Mesendoderm (in vitro differentiated cells): ENCODE data around the gene SFMBT2.
A peak's percentile ranks its signal among the peaks of the same experiment; 100 is the strongest.

Experiments used
- DNase-seq: peaks from one replicate; pipeline ENCODE4 v3.0.0; 2013
- H2AK5ac ChIP-seq: 2 replicates; pipeline ENCODE4 v1.6.1; 2013; ENCODE audit warnings: low read length, inconsistent platforms
- H2BK120ac ChIP-seq: 2 replicates; pipeline ENCODE4 v1.6.1; 2013; ENCODE audit warnings: low read depth, mild to moderate bottlenecking, low read length, moderate library complexity, mixed read lengths
- H2BK15ac ChIP-seq: replicated peaks from 2 replicates; pipeline ENCODE4 v1.6.1; 2013; ENCODE audit warnings: low read depth, mild to moderate bottlenecking, moderate library complexity
- H2BK5ac ChIP-seq: 2 replicates; pipeline ENCODE4 v1.6.1; 2013; ENCODE audit warnings: low read length, inconsistent platforms
- H3K18ac ChIP-seq: 2 replicates; pipeline ENCODE4 v1.6.1; 2013; ENCODE audit warnings: mild to moderate bottlenecking, low read length, mixed read lengths
- H3K23ac ChIP-seq: one replicate; pipeline ENCODE4 v1.6.1; 2013; ENCODE audit warnings: low read length
- H3K27ac ChIP-seq: 2 replicates; pipeline ENCODE4 v1.5.1; 2013; ENCODE audit warnings: low read depth, mild to moderate bottlenecking, inconsistent platforms, low read length, moderate library complexity
- H3K27me3 ChIP-seq: 2 replicates; pipeline ENCODE4 v1.6.1; 2013; ENCODE audit warnings: low read length, control low read depth, mild to moderate bottlenecking, inconsistent platforms; ENCODE audit not compliant: insufficient read depth, poor library complexity
- H3K36me3 ChIP-seq: 2 replicates; pipeline ENCODE4 v1.6.1; 2013; ENCODE audit warnings: low read length, inconsistent platforms; ENCODE audit not compliant: control insufficient read depth, insufficient read depth
- H3K4ac ChIP-seq: one replicate; pipeline ENCODE4 v1.6.1; 2013; ENCODE audit warnings: low read depth, mild to moderate bottlenecking, low read length, moderate library complexity
- H3K4me1 ChIP-seq: 2 replicates; pipeline ENCODE4 v1.6.1; 2013; ENCODE audit warnings: low read depth, low read length, inconsistent platforms; ENCODE audit not compliant: control insufficient read depth
- H3K4me2 ChIP-seq: 2 replicates; pipeline ENCODE4 v1.6.1; 2013; ENCODE audit warnings: low read length
- H3K4me3 ChIP-seq: 2 replicates; pipeline ENCODE4 v1.5.1; 2013; ENCODE audit warnings: mild to moderate bottlenecking, low read length
- H3K56ac ChIP-seq: one replicate; pipeline ENCODE4 v1.6.1; 2013; ENCODE audit warnings: low read length
- H3K79me1 ChIP-seq: 2 replicates; pipeline ENCODE4 v1.6.1; 2013; ENCODE audit warnings: low read length, inconsistent platforms
- H3K79me2 ChIP-seq: 2 replicates; pipeline ENCODE4 v1.6.1; 2013; ENCODE audit warnings: mild to moderate bottlenecking, low read length; ENCODE audit not compliant: control insufficient read depth, insufficient read depth
- H3K9ac ChIP-seq: 2 replicates; pipeline ENCODE4 v1.6.1; 2013; ENCODE audit warnings: low read length, inconsistent platforms
- H4K5ac ChIP-seq: one replicate; pipeline ENCODE4 v1.6.1; 2013; ENCODE audit warnings: low read length
- H4K8ac ChIP-seq: one replicate; pipeline ENCODE4 v1.6.1; 2013; ENCODE audit warnings: low read depth, mild to moderate bottlenecking, control low read depth, low read length, moderate library complexity
- WGBS: extraction: QIAGEN DNeasy Blood & Tissue Kit; methylation state at CpG from one replicate; pipeline ENCODE4 v1.1.7; 2013; ENCODE audit warnings: low lambda C conversion rate, missing lambda C conversion rate; ENCODE audit not compliant: insufficient coverage; ENCODE audit errors: extremely low coverage; 5-methylcytosine and 5-hydroxymethylcytosine counted together

The SFMBT2 gene

DNA sequence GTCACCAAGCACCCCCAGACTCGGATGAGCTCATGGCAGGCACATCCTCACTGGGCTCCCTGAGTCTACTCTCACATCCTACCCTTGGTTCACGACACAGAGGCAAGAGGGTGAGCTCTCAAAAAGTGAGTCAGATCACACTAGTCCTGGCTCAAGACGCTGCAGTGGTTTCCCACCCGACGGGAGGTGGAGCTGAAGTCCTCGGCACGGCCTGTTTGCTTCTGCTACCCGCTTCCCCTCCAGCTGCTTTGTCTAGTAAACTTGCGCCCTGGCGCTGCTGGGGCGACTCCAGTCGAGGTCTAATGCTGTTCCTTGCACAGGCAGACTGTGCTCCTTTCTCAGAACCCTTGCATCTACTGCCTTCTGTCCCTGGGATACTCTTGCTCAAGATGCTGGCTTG, 13.5 kb upstream of the SFMBT2 start:
- Histone ChIP-seq H4K8ac (no peak overlapping the region), H3K56ac (no peak overlapping the region)
- WGBS = no CpG with 5 or more reads among the region's 12 CpGs

DNA sequence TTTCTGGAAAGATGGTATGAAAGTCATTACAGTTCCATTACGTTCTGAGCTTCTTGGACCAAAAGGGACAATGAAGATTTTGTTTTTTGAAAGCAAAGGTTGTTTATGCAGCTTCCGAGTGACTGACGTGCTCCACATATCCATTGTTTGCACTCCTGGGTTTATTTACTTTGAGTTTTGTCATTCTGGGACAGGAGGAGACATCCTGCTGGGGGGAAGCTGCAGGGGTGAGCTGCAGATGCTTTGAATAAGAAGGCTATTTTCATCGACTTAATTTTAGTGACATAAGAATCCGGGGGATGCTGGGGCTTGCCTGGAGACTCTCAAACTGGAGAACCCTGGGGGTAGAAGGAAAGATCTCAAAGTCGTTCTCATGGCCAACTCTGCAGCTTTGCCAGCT, 12.7 kb upstream of the SFMBT2 start:
- H3K18ac ChIP-seq = no peak overlapping the region
- H3K79me1 ChIP-seq = no peaks in the 10 kb centered on the region
- no peak overlapping the region for H3K56ac ChIP-seq
- H3K23ac ChIP-seq = no peak overlapping the region
- H2BK120ac ChIP-seq = no peak overlapping the region
- no peaks in the 10 kb centered on the region for H3K36me3 ChIP-seq
- H3K4me2 ChIP-seq = no peak overlapping the region
- H3K4me1 ChIP-seq = peaks cover 6% of the 10 kb centered on the region
- H2AK5ac ChIP-seq = no peak overlapping the region
- H3K79me2 ChIP-seq = no peaks in the 10 kb centered on the region
- no CpG with 5 or more reads among the region's 6 CpGs for WGBS
- H3K27me3 ChIP-seq = no peaks in the 10 kb centered on the region
- no peak overlapping the region for H3K4me3 ChIP-seq
- no peak overlapping the region for H3K4ac ChIP-seq
- no peak overlapping the region for H2BK15ac ChIP-seq
- no peak overlapping the region for H4K8ac ChIP-seq
- H4K5ac ChIP-seq = no peak overlapping the region
- H3K27ac ChIP-seq = no peak overlapping the region
- H3K9ac ChIP-seq = no peak overlapping the region
- H2BK5ac ChIP-seq = no peak overlapping the region
- peak; percentile 32 for DNase-seq

More for the DNA sequence above, 13.5 kb upstream of the SFMBT2 start:
- no peaks in the 10 kb centered on the region for H3K79me2 ChIP-seq
- no peak overlapping the region for H3K18ac ChIP-seq
- H3K9ac ChIP-seq = no peak overlapping the region
- H2BK15ac ChIP-seq = no peak overlapping the region
- no peak overlapping the region for H2AK5ac ChIP-seq
- no peaks in the 10 kb centered on the region for H3K36me3 ChIP-seq
- no peak overlapping the region for H3K4ac ChIP-seq
- H3K4me3 ChIP-seq = no peak overlapping the region
- no peak overlapping the region for H2BK5ac ChIP-seq
- no peak overlapping the region for H2BK120ac ChIP-seq
- peak; percentile 24 for DNase-seq
- no peak overlapping the region for H4K5ac ChIP-seq
- no peak overlapping the region for H3K27ac ChIP-seq
- H3K4me1 ChIP-seq = peaks cover 6% of the 10 kb centered on the region
- no peaks in the 10 kb centered on the region for H3K27me3 ChIP-seq
- no peak overlapping the region for H3K23ac ChIP-seq
- H3K4me2 ChIP-seq = no peak overlapping the region
- no peaks in the 10 kb centered on the region for H3K79me1 ChIP-seq

GRCh38 chr10:7421526-7421925, 10.7 kb upstream of the SFMBT2 start:
- Histone ChIP-seq H3K4me3 (no peak overlapping the region), H4K5ac (no peak overlapping the region), H3K27ac (no peak overlapping the region), H3K79me2 (no peaks in the 10 kb centered on the region), H3K4me2 (no peak overlapping the region), H3K36me3 (no peaks in the 10 kb centered on the region), H3K79me1 (no peaks in the 10 kb centered on the region), H3K4ac (no peak overlapping the region), H3K56ac (no peak overlapping the region), H3K4me1 (peaks cover 6% of the 10 kb centered on the region), H4K8ac (no peak overlapping the region), H3K9ac (no peak overlapping the region), H2BK5ac (no peak overlapping the region), H2BK120ac (no peak overlapping the region), H3K27me3 (no peaks in the 10 kb centered on the region), H3K23ac (no peak overlapping the region), H2AK5ac (no peak overlapping the region), H3K18ac (no peak overlapping the region), H2BK15ac (no peak overlapping the region)
- no peak for DNase-seq
- no CpG with 5 or more reads among the region's 1 CpG for WGBS

DNA sequence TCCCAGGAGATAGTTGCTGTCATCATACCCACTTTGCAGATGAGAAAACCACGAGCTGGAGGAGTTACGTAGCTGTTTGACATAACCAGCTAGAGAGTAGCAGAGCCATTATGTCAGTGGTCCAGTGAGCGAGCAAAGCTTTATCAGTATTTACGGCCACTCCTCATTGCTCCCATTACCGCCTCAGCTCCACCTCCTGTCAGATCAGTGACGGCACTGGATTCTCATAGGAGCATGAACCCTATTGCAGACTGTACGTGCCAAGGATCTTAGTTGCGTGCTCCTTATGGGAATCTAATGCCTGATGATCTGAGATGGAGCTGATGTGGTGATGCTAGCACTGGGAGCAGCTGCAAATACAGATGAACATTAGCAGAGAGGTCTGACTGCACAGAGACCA, 9.2 kb upstream of the SFMBT2 start:
- H3K27me3 ChIP-seq = no peaks in the 10 kb centered on the region

GRCh38 chr10:7417807-7418206, 7.0 kb upstream of the SFMBT2 start:
- Histone ChIP-seq H3K36me3 (no peaks in the 10 kb centered on the region), H2BK120ac (no peak overlapping the region), H4K8ac (no peak overlapping the region), H2BK5ac (no peak overlapping the region), H2AK5ac (no peak overlapping the region), H4K5ac (no peak overlapping the region), H3K79me1 (no peaks in the 10 kb centered on the region), H3K23ac (no peak overlapping the region), H3K4ac (no peak overlapping the region), H3K4me2 (no peak overlapping the region), H3K4me3 (no peak overlapping the region), H2BK15ac (no peak overlapping the region), H3K18ac (no peak overlapping the region), H3K27ac (no peak overlapping the region), H3K79me2 (no peaks in the 10 kb centered on the region), H3K56ac (no peak overlapping the region), H3K27me3 (peaks cover 8% of the 10 kb centered on the region), H3K9ac (no peak overlapping the region), H3K4me1 (peaks cover 2% of the 10 kb centered on the region)
- no peak for DNase-seq
- no CpG with 5 or more reads among the region's 1 CpG for WGBS

More for the DNA sequence above, 9.2 kb upstream of the SFMBT2 start:
- no peak overlapping the region for H3K9ac ChIP-seq
- no CpG with 5 or more reads among the region's 8 CpGs for WGBS
- H2BK120ac ChIP-seq = no peak overlapping the region
- no peak overlapping the region for H3K4ac ChIP-seq
- H3K23ac ChIP-seq = no peak overlapping the region
- no peaks in the 10 kb centered on the region for H3K79me2 ChIP-seq
- DNase-seq = no peak
- H3K79me1 ChIP-seq = no peaks in the 10 kb centered on the region
- H3K27ac ChIP-seq = no peak overlapping the region
- no peak overlapping the region for H2BK15ac ChIP-seq
- no peak overlapping the region for H3K4me2 ChIP-seq
- H3K36me3 ChIP-seq = no peaks in the 10 kb centered on the region
- peaks cover 6% of the 10 kb centered on the region for H3K4me1 ChIP-seq
- no peak overlapping the region for H3K4me3 ChIP-seq
- H3K18ac ChIP-seq = no peak overlapping the region
- H4K5ac ChIP-seq = no peak overlapping the region
- no peak overlapping the region for H4K8ac ChIP-seq
- no peak overlapping the region for H2BK5ac ChIP-seq
- no peak overlapping the region for H2AK5ac ChIP-seq
- no peak overlapping the region for H3K56ac ChIP-seq

DNA sequence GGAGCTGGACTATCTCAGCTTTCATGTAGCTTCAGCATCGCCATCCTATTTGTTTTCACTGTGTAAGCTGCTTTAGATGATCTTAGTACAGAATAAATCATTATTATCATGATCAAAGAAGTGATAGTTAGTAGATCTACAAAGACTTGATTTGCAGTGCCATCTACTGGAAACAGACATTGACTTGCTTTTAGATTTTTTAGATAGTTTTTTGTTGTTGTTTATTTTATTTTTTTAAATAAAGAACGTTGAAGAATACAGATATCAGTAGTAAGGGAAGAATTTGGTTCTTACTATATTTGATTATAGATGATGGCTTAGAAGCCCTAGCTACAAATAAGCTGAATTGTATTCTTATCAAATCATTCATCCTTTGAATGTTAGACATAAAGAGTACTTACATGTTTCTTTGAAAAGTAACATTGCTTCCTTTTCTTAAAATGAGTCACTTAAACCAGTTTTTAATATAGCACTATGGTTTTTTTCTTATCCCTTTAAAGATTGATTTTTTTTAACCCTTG, 6.3 kb upstream of the SFMBT2 start:
- DNase-seq = peak; percentile 25
- H2BK120ac ChIP-seq = no peak overlapping the region
- no peak overlapping the region for H3K56ac ChIP-seq
- no peak overlapping the region for H2BK5ac ChIP-seq
- no peak overlapping the region for H3K9ac ChIP-seq
- H2AK5ac ChIP-seq = no peak overlapping the region
- no peak overlapping the region for H3K4ac ChIP-seq
- no peak overlapping the region for H4K8ac ChIP-seq
- peaks cover 10% of the 10 kb centered on the region for H3K27me3 ChIP-seq
- no peak overlapping the region for H4K5ac ChIP-seq
- no peak overlapping the region for H3K18ac ChIP-seq
- H3K4me1 ChIP-seq = no peaks in the 10 kb centered on the region
- H3K36me3 ChIP-seq = no peaks in the 10 kb centered on the region
- H2BK15ac ChIP-seq = no peak overlapping the region
- no peak overlapping the region for H3K4me2 ChIP-seq
- H3K27ac ChIP-seq = no peak overlapping the region
- 100% methylated on average over 1 of the region's 2 CpGs for WGBS
- H3K23ac ChIP-seq = no peak overlapping the region
- H3K79me1 ChIP-seq = no peaks in the 10 kb centered on the region
- no peaks in the 10 kb centered on the region for H3K79me2 ChIP-seq
- no peak overlapping the region for H3K4me3 ChIP-seq
